Gastroesophageal sphincter (tissue), 4 donors: ENCODE data around the gene FOLR1. TPM values are rescaled to one million over a fixed set of nuclear protein-coding genes. Genes with fewer than 3 reads are reported as not detected.
"Not testable (repeated sequence)": the region's sequence is repeated elsewhere in the genome, so short reads cannot be mapped to it uniquely, and the experiment has no call there.

Experiments used
- ATAC-seq: fragments of 150-250 bp; one replicate; pipeline ENCODE4 v1.9.1; 2016; ENCODE audit warnings: mild to moderate bottlenecking, moderate library complexity
- H3K27ac ChIP-seq, 4 donors: fragments of 200-600 bp; sonication (generic) in 3 of 4; 1 replicate in 3 of 4; 2 replicates in 1 of 4; pipeline ENCODE4 v1.5.1; 2016 to 2019
- H3K27me3 ChIP-seq: fragments of 200-600 bp; sonication (generic); one replicate; pipeline ENCODE4 v1.5.1; 2019
- H3K36me3 ChIP-seq, 2 donors: fragments of 200-600 bp; sonication (generic); one replicate each; pipeline ENCODE4 v1.5.1; 2019; ENCODE audit warnings: control low read depth in 1 of 2
- H3K4me1 ChIP-seq, 3 donors: fragments of 200-600 bp; sonication (generic); 1 replicate in 2 of 3; 2 replicates in 1 of 3; pipeline ENCODE4 v1.5.1; 2016 to 2019; ENCODE audit warnings: control low read depth in 2 of 3
- H3K4me3 ChIP-seq, 2 donors: fragments of 200-600 bp; sonication (generic); one replicate each; pipeline ENCODE4 v1.5.1; 2019; ENCODE audit warnings: mild to moderate bottlenecking in 1 of 2, moderate library complexity in 1 of 2
- H3K9me3 ChIP-seq, 3 donors: fragments of 200-600 bp; sonication (generic); one replicate each; pipeline ENCODE4 v1.5.1; 2017 to 2019; ENCODE audit warnings: control low read depth in 2 of 3
- CTCF ChIP-seq, 4 experiments: fragments of 200-600 bp in 2 of 4; fragments of 450-650 bp in 2 of 4; sonication (generic) in 1 of 4; IDR thresholded peaks; one replicate each; pipeline ENCODE4 v1.5.1; 2017 to 2019; ENCODE audit warnings: antibody characterized with exemption in 4 of 4, mild to moderate bottlenecking in 2 of 4, moderate library complexity in 2 of 4
- EP300 ChIP-seq: sonication (generic); formaldehyde crosslinking; IDR thresholded peaks from one replicate; pipeline ENCODE4 v1.6.1; 2017; ENCODE audit warnings: antibody characterized with exemption, mild to moderate bottlenecking
- POLR2A ChIP-seq, 2 donors: fragments of 450-650 bp; IDR thresholded peaks; one replicate each; pipeline ENCODE4 v1.6.1; 2017; ENCODE audit warnings: antibody characterized with exemption in 2 of 2, mild to moderate bottlenecking in 2 of 2, moderate library complexity in 1 of 2
- POLR2AphosphoS5 ChIP-seq: sonication (generic); formaldehyde crosslinking; IDR thresholded peaks from one replicate; pipeline ENCODE4 v1.6.1; 2017; ENCODE audit warnings: antibody characterized with exemption
- WGBS, 2 donors: methylation state at CpG; one replicate each; pipeline ENCODE4 v1.1.5; 2018; ENCODE audit warnings: low coverage in 1 of 2; 5-methylcytosine and 5-hydroxymethylcytosine counted together
- total RNA-seq, 4 donors: library from RNA; depleted of rRNA; stranded (reverse); fragments of >200 nt; gene quantifications; one replicate each; pipeline ENCODE4 v1.1.0, GENCODE V29; 2016

FOLR1 gene
- total RNA-seq, 4 donors from 2014 or later: 0.81 to 23.7 TPM; not detected in 2

- Histone ChIP-seq H3K36me3 (no peaks in the 10 kb centered on the region), H3K4me3 (no peak overlapping the region), H3K9me3 (no peaks in the 10 kb centered on the region), H3K27ac (no peak overlapping the region), H3K4me1 (no peaks in the 10 kb centered on the region), H3K27me3 (no peaks in the 10 kb centered on the region)
- WGBS, 2 donors: 92 to 96% methylated on average over 4 to 6 of the region's 6 CpGs
- no peak for ATAC-seq
- TF ChIP-seq POLR2AphosphoS5 (no peak), CTCF (IDR thresholded peaks at IDR 0.05) (no peak), POLR2A (IDR thresholded peaks at IDR 0.05) (no peak), EP300 (no peak)
These were observed 10.6 kb downstream of the FOLR1 start for GRCh38 chr11:72202571-72202970.

DNA sequence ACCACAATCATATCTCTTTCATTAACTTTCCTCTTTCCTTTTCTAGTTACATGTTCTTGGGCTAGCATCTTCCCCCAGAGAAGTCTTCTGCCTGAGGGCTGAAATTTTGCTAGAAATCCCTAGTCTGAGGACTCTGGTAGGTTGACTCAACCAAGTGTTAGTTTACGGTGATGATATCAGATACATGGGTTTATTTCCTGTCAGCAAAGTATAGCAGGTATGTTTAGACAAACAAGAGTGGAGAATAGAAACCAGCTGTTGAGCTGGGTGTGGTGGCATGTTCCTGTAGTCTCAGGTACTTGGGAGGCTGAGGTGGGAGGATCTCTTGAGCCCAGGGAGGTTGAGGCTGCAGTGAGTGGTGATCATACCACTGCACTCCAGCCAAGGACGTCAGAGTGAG, 11.2 kb downstream of the FOLR1 start:
- 36 to 70% methylated on average over 2 of the region's 2 CpGs for WGBS, 2 donors
- ATAC-seq: no peak
- H3K27me3 ChIP-seq: no peaks in the 10 kb centered on the region
- no peaks in the 10 kb centered on the region for H3K4me1 ChIP-seq
- no peaks in the 10 kb centered on the region for H3K36me3 ChIP-seq
- H3K27ac ChIP-seq: no peak overlapping the region
- no peaks in the 10 kb centered on the region for H3K9me3 ChIP-seq
- H3K4me3 ChIP-seq: no peak overlapping the region
- TF ChIP-seq CTCF (IDR thresholded peaks at IDR 0.05) (no peak), POLR2AphosphoS5 (no peak), POLR2A (IDR thresholded peaks at IDR 0.05) (no peak)

DNA sequence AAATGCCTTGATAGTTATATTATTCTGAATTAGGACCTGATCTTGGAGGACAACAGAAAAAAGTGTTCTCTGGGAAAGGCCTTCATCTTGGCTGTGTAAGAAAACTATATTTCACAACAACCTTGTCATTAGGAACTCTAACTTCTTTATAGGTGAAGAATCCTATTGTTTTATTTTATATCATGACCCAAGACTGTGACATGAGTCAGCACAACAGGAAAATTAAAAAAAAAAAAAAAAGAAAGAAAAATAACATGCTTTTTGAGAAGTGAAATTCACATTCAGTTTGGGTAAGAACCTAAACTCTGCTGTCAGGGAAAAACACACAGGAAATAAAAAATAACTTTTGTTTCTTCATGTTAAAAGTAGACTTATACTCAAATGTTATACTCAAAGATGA, 12.9 kb downstream of the FOLR1 start:
- no peaks in the 10 kb centered on the region for H3K27me3 ChIP-seq
- no peaks in the 10 kb centered on the region for H3K4me1 ChIP-seq
- ATAC-seq: no peak
- no peak overlapping the region for H3K4me3 ChIP-seq
- H3K36me3 ChIP-seq: no peaks in the 10 kb centered on the region
- TF ChIP-seq EP300: no peak
- TF ChIP-seq POLR2AphosphoS5: no peak
- TF ChIP-seq POLR2A (IDR thresholded peaks at IDR 0.05): no peak
- TF ChIP-seq CTCF (IDR thresholded peaks at IDR 0.05): no peak
- H3K9me3 ChIP-seq: peaks cover 0 to 12% (median 0%) of the 10 kb centered on the region in 3 donors
- no peak overlapping the region for H3K27ac ChIP-seq

- H3K27me3 ChIP-seq, H3K4me1 ChIP-seq, H3K36me3 ChIP-seq, H3K4me3 ChIP-seq, H3K27ac ChIP-seq, ATAC-seq: not testable (repeated sequence)
- peaks cover 0 to 19% (median 0%) of the 10 kb centered on the region in 3 donors for H3K9me3 ChIP-seq
- 100% methylated on average over 1 of the region's 2 CpGs; no CpG with 5 or more reads in 1 of the 2 donors for WGBS, 2 donors
These were observed 14.9 kb downstream of the FOLR1 start for GRCh38 chr11:72206794-72207193.

DNA sequence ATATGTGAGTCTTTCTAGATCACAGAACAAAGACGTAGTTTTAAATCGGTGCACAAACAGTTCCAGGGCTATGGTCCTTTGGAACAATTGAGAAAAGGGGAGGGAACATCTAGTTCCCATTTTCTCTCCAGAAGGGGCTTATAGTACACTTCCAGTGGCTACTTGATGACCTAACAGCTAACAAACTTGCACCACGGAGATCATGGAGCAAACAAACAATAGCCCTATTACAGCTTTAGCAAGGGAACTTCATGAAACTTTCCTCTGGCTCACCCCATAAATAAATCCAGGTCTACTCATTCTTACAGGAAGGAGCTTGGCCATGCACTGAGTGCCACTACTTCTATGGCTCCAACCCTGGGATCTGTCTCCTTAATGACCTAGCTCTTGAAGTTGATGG, 16.3 kb downstream of the FOLR1 start:
- H3K27ac ChIP-seq: no peak overlapping the region
- no peaks in the 10 kb centered on the region for H3K36me3 ChIP-seq
- no peaks in the 10 kb centered on the region for H3K4me1 ChIP-seq
- peaks cover 0 to 19% (median 0%) of the 10 kb centered on the region in 3 donors for H3K9me3 ChIP-seq
- no peak for ATAC-seq
- TF ChIP-seq EP300 (no peak), POLR2AphosphoS5 (no peak), POLR2A (IDR thresholded peaks at IDR 0.05) (no peak), CTCF (IDR thresholded peaks at IDR 0.05) (no peak)
- 60 to 76% methylated on average over 1 to 3 of the region's 3 CpGs for WGBS, 2 donors
- no peaks in the 10 kb centered on the region for H3K27me3 ChIP-seq
- no peak overlapping the region for H3K4me3 ChIP-seq

DNA sequence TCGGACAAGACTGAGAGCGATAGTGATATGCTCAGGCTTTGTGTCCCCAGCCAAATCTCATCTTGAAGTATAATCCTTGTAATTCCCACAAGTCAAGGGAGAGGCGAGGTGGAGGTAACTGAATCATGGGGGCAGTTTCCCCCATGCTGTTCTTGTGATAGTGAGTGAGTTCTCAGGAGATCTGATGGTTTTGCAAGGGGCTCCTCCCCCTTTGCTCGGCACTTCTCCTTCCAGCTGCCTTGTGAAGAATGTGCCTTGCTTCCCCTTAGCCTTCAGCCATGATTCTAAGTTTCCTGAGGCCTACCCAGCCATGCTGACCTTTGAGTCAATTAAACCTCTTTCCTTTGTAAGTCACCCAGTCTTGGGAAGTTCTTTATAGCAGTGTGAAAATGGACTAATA, 17.2 kb downstream of the FOLR1 start:
- no peaks in the 10 kb centered on the region for H3K4me1 ChIP-seq
- ATAC-seq: no peak
- TF ChIP-seq POLR2AphosphoS5 (no peak), POLR2A (IDR thresholded peaks at IDR 0.05) (no peak)
- H3K4me3 ChIP-seq: no peak overlapping the region
- H3K9me3 ChIP-seq: peaks cover 0 to 19% (median 0%) of the 10 kb centered on the region in 3 donors
- 35 to 71% methylated on average over 2 to 4 of the region's 4 CpGs for WGBS, 2 donors
- no peaks in the 10 kb centered on the region for H3K27me3 ChIP-seq
- H3K27ac ChIP-seq: no peak overlapping the region
- H3K36me3 ChIP-seq: no peaks in the 10 kb centered on the region
